IMR-90 (cell line): Measurements from ENCODE around the gene KRT79. TPM values are rescaled to one million over a fixed set of nuclear protein-coding genes. Genes with fewer than 3 reads are reported as not detected.

Experiments
- ATAC-seq: fragments of 200-7000 bp; cut with Tn5 transposase; 2 replicates; pipeline ENCODE4 v1.9.1; 2020; ENCODE audit warnings: low read depth, mild to moderate bottlenecking, moderate library complexity
- BruUV-seq: library from RNA; stranded (reverse); fragments of 400-500 nt; replicated peaks from 2 replicates; lab custom pipeline; 2021; lab: Mats Ljungman, UMichigan
- CTCF ChIA-PET: fragments of 300-600 bp; formaldehyde crosslinking; extraction: SDS; loops from one replicate; lab custom pipeline; 2021; ENCODE audit warnings: antibody characterized with exemption; lab: Yijun Ruan, JAX
- POLR2A ChIA-PET: fragments of 300-600 bp; sonication (Branson Sonifier 250); formaldehyde crosslinking; loops from one replicate; lab custom pipeline; 2022; ENCODE audit warnings: antibody characterized with exemption; ENCODE audit not compliant: unreplicated experiment; lab: Charles Lee
- DNase-seq: peaks from one replicate; pipeline ENCODE4 v3.0.0; 2013
- H2AFZ ChIP-seq: replicated peaks from 2 replicates; pipeline ENCODE3; 2013; ENCODE audit warnings: low read length, mild to moderate bottlenecking; ENCODE audit not compliant: poor library complexity
- H2AK5ac ChIP-seq: 2 replicates; pipeline ENCODE4 v1.6.1; 2013; ENCODE audit warnings: low read depth, low read length, inconsistent platforms
- H2AK9ac ChIP-seq: replicated peaks from 2 replicates; pipeline ENCODE3; 2013; ENCODE audit warnings: mild to moderate bottlenecking, low read depth, low read length, moderate library complexity; ENCODE audit not compliant: poor library complexity
- H2BK120ac ChIP-seq: 2 replicates; pipeline ENCODE4 v1.6.1; 2013; ENCODE audit warnings: low read depth, low read length, inconsistent platforms
- H2BK15ac ChIP-seq: 3 replicates; pipeline ENCODE4 v1.6.1; 2013; ENCODE audit warnings: low read depth, low read length, inconsistent platforms
- H2BK20ac ChIP-seq: 2 replicates; pipeline ENCODE4 v1.6.1; 2013; ENCODE audit warnings: low read depth, mild to moderate bottlenecking, inconsistent platforms, low read length, moderate library complexity
- H2BK5ac ChIP-seq: 2 replicates; pipeline ENCODE4 v1.6.1; 2013; ENCODE audit warnings: mild to moderate bottlenecking, low read depth, low read length, inconsistent platforms; ENCODE audit not compliant: poor library complexity, severe bottlenecking
- H3K14ac ChIP-seq: replicated peaks from 2 replicates; pipeline ENCODE4 v1.6.1; 2013; ENCODE audit warnings: low read depth, low read length, inconsistent platforms
- H3K18ac ChIP-seq: 2 replicates; pipeline ENCODE4 v1.6.1; 2013; ENCODE audit warnings: low read depth, low read length, control low read depth
- H3K23ac ChIP-seq: 2 replicates; pipeline ENCODE4 v1.6.1; 2013; ENCODE audit warnings: low read depth, low read length, inconsistent platforms
- H3K27ac ChIP-seq: 2 replicates; pipeline ENCODE4 v1.5.1; 2013; ENCODE audit warnings: mild to moderate bottlenecking, control low read depth, low read length; ENCODE audit not compliant: insufficient read depth
- H3K27me3 ChIP-seq: 2 replicates; pipeline ENCODE4 v1.6.1; 2013; ENCODE audit warnings: low read length; ENCODE audit not compliant: control insufficient read depth, insufficient read depth
- H3K36me3 ChIP-seq: 2 replicates; pipeline ENCODE4 v1.6.1; 2013; ENCODE audit warnings: low read length, mixed read lengths; ENCODE audit not compliant: control insufficient read depth, insufficient read depth
- H3K4ac ChIP-seq: 2 replicates; pipeline ENCODE4 v1.6.1; 2013; ENCODE audit warnings: low read depth, low read length, inconsistent platforms
- H3K4me1 ChIP-seq: 2 replicates; pipeline ENCODE4 v1.6.1; 2013; ENCODE audit warnings: low read length, mixed read lengths; ENCODE audit not compliant: control insufficient read depth, insufficient read depth
- H3K4me2 ChIP-seq: 2 replicates; pipeline ENCODE4 v1.6.1; 2013; ENCODE audit warnings: low read depth, mild to moderate bottlenecking, control low read depth, low read length, moderate library complexity
- H3K4me3 ChIP-seq: 2 replicates; pipeline ENCODE4 v1.5.1; 2013; ENCODE audit warnings: low read depth, mild to moderate bottlenecking, control low read depth, low read length, moderate library complexity; ENCODE audit not compliant: insufficient read depth
- H3K56ac ChIP-seq: 2 replicates; pipeline ENCODE4 v1.6.1; 2013; ENCODE audit warnings: low read length, inconsistent platforms; ENCODE audit not compliant: insufficient read depth; ENCODE audit errors: extremely low read depth
- H3K79me1 ChIP-seq, 2 experiments: 2 replicates each; pipeline ENCODE4 v1.6.1; 2013; ENCODE audit warnings: low read length in 2 of 2, inconsistent platforms in 1 of 2, low read depth in 1 of 2
- H3K9ac ChIP-seq: 2 replicates; pipeline ENCODE4 v1.6.1; 2013; ENCODE audit warnings: low read depth, low read length, control low read depth
- H3K9me1 ChIP-seq: 2 replicates; pipeline ENCODE4 v1.6.1; 2013; ENCODE audit warnings: low read length, inconsistent platforms; ENCODE audit not compliant: insufficient read depth
- H3K9me3 ChIP-seq: 2 replicates; pipeline ENCODE4 v1.6.1; 2013; ENCODE audit warnings: low read length; ENCODE audit not compliant: control insufficient read depth, insufficient read depth
- H4K20me1 ChIP-seq: 2 replicates; pipeline ENCODE4 v1.6.1; 2013; ENCODE audit warnings: low read length, inconsistent platforms; ENCODE audit not compliant: insufficient read depth
- H4K5ac ChIP-seq: 2 replicates; pipeline ENCODE4 v1.6.1; 2013; ENCODE audit warnings: mild to moderate bottlenecking, low read depth, low read length, control low read depth
- H4K8ac ChIP-seq, 2 experiments: 2 replicates each; pipeline ENCODE4 v1.6.1; 2013; ENCODE audit warnings: low read depth in 2 of 2, low read length in 2 of 2, control low read depth in 1 of 2, inconsistent platforms in 1 of 2
- H4K91ac ChIP-seq: 2 replicates; pipeline ENCODE4 v1.6.1; 2013; ENCODE audit warnings: low read depth, low read length, inconsistent platforms; ENCODE audit not compliant: insufficient read depth
- BHLHE40 ChIP-seq: fragments of 150-350 bp; IDR thresholded peaks from 2 replicates; pipeline ENCODE4 v1.6.1; 2016; ENCODE audit warnings: mild to moderate bottlenecking, low read depth, low read length
- CEBPB ChIP-seq: IDR thresholded peaks from 2 replicates; pipeline ENCODE4 v1.6.1; 2012; ENCODE audit warnings: low read depth, low read length, improper control_type of control experiment
- CHD1 ChIP-seq: IDR thresholded peaks from 2 replicates; pipeline ENCODE4 v1.6.1; 2012; ENCODE audit warnings: low read depth, low read length, improper control_type of control experiment
- CTCF ChIP-seq: conservative IDR thresholded peaks from 2 replicates; pipeline ENCODE4 v1.5.1; 2012; ENCODE audit warnings: mild to moderate bottlenecking, low read depth, low read length, improper control_type of control experiment
- ELK1 ChIP-seq: fragments of 150-350 bp; IDR thresholded peaks from 2 replicates; pipeline ENCODE4 v1.6.1; 2016; ENCODE audit warnings: low read depth, mild to moderate bottlenecking, low read length, moderate library complexity, borderline replicate concordance
- FOS ChIP-seq: fragments of 150-350 bp; IDR thresholded peaks from 2 replicates; pipeline ENCODE4 v1.6.1; 2016; ENCODE audit warnings: low read depth, low read length
- MAFK ChIP-seq: IDR thresholded peaks from 2 replicates; pipeline ENCODE4 v1.6.1; 2012; ENCODE audit warnings: low read depth, low read length, improper control_type of control experiment
- MAZ ChIP-seq: IDR thresholded peaks from 2 replicates; pipeline ENCODE4 v1.6.1; 2012; ENCODE audit warnings: low read depth, mild to moderate bottlenecking, low read length, improper control_type of control experiment, moderate library complexity, borderline replicate concordance
- MXI1 ChIP-seq: IDR thresholded peaks from 2 replicates; pipeline ENCODE4 v1.6.1; 2012; ENCODE audit warnings: low read depth, mild to moderate bottlenecking, low read length, moderate library complexity, borderline replicate concordance
- POLR2A ChIP-seq: IDR thresholded peaks from 2 replicates; pipeline ENCODE4 v1.6.1; 2012; ENCODE audit warnings: mild to moderate bottlenecking, low read depth, low read length
- RAD21 ChIP-seq: IDR thresholded peaks from 2 replicates; pipeline ENCODE4 v1.6.1; 2012; ENCODE audit warnings: low read length, improper control_type of control experiment
- RCOR1 ChIP-seq: IDR thresholded peaks from 2 replicates; pipeline ENCODE4 v1.6.1; 2012; ENCODE audit warnings: mild to moderate bottlenecking, low read length, improper control_type of control experiment; ENCODE audit not compliant: insufficient replicate concordance
- RFX5 ChIP-seq: IDR thresholded peaks from 2 replicates; pipeline ENCODE4 v1.8.0; 2012; ENCODE audit warnings: low read depth, mild to moderate bottlenecking, low read length, moderate library complexity
- SMC3 ChIP-seq: fragments of 150-350 bp; IDR thresholded peaks from 2 replicates; pipeline ENCODE4 v1.6.1; 2016; ENCODE audit warnings: low read depth, mild to moderate bottlenecking, antibody characterized with exemption, low read length, moderate library complexity
- USF2 ChIP-seq: fragments of 150-350 bp; IDR thresholded peaks from 2 replicates; pipeline ENCODE4 v1.6.1; 2017; ENCODE audit warnings: mild to moderate bottlenecking, antibody characterized with exemption, low read length, low read depth
- WGBS, 2 experiments: methylation state at CpG; one replicate each; pipeline versions ENCODE4 v1.1.5 to v1.1.7; 2013; ENCODE audit warnings: missing lambda C conversion rate in 2 of 2; ENCODE audit not compliant: insufficient read length in 1 of 2; ENCODE audit errors: extremely low coverage in 2 of 2; 5-methylcytosine and 5-hydroxymethylcytosine counted together
- dilution Hi-C: fragments of 300-500 bp; cut with HindIII; formaldehyde crosslinking; loops from one replicate; pipeline ENCODE4 v1.14.3; 2018; ENCODE audit warnings: low sequenced_read_pairs; ENCODE audit not compliant: unreplicated experiment
- in situ Hi-C: fragments of 300-500 bp; cut with MboI; formaldehyde crosslinking; loops from 3 replicates; pipeline ENCODE4 v1.14.3; 2019; ENCODE audit warnings: low sequenced_read_pairs, inconsistent platforms, mixed read lengths
- intact Hi-C: fragments of 100-400 bp; cut with micrococcal nuclease; formaldehyde crosslinking; loops from 2 replicates; pipeline ENCODE4 v1.10.0; 2022
- polyA plus RNA-seq, 3 experiments: library from polyadenylated mRNA; depleted of rRNA; stranded (reverse); fragments of >200 nt; gene quantifications; 2 replicates each; pipeline ENCODE4 v1.2.3, GENCODE V29; 2012; ENCODE audit warnings: low replicate concordance in 1 of 3
- total RNA-seq: library from RNA; depleted of rRNA; stranded (reverse); fragments of >200 nt; gene quantifications from 2 replicates; pipeline ENCODE4 v1.2.3, GENCODE V29; 2012

KRT79 gene
- total and polyA plus RNA-seq, 2 of the 4 experiments (the other 2 are of a cell fraction), result under 0.01 to 0.24 TPM

GRCh38 chr12:52838609-52839435, 4.7 kb upstream of the KRT79 start:
- CTCF ChIA-PET, result interaction anchor here (2.1 kb wide), 1 partner anchor 27 kb away, joined by 4 read pairs; no protein-coding TSS in a partner anchor
- no peak overlapping the region for H3K27ac ChIP-seq
- H3K36me3 ChIP-seq, result no peaks in the 10 kb centered on the region
- no peak overlapping the region for H4K5ac ChIP-seq
- H2BK120ac ChIP-seq, result no peak overlapping the region
- H2AFZ ChIP-seq, result no peak overlapping the region
- no peak overlapping the region for H3K23ac ChIP-seq
- POLR2A ChIA-PET, result no interaction called here
- peaks cover 9% of the 10 kb centered on the region for H3K27me3 ChIP-seq
- H4K8ac ChIP-seq, result no peak overlapping the region
- intact Hi-C loops, result no loop called here
- H2AK5ac ChIP-seq, result no peak overlapping the region; the same call in 1 of the 2 replicates
- no peaks in the 10 kb centered on the region for H3K9me3 ChIP-seq
- peak overlapping the region; percentile 68 for H2AK9ac ChIP-seq
- H2BK20ac ChIP-seq, result no peak overlapping the region
- H3K9ac ChIP-seq, result no peak overlapping the region
- DNase-seq (no peak), ATAC-seq (no peak)
- H4K91ac ChIP-seq, result no peak overlapping the region
- H3K79me1 ChIP-seq, result no peaks in the 10 kb centered on the region
- H3K4me2 ChIP-seq, result no peak overlapping the region
- peaks cover 18% of the 10 kb centered on the region for H3K4me1 ChIP-seq
- no peak overlapping the region for H3K4me3 ChIP-seq
- H3K9me1 ChIP-seq, result peaks cover 20% of the 10 kb centered on the region
- H3K14ac ChIP-seq, result no peak overlapping the region
- TF ChIP-seq MXI1, result no peak
- no peak for TF ChIP-seq POLR2A
- no peak for TF ChIP-seq MAZ
- no peak for TF ChIP-seq RCOR1
- TF ChIP-seq FOS, result no peak
- TF ChIP-seq SMC3, result no peak
- no peak for TF ChIP-seq CEBPB
- TF ChIP-seq USF2, result no peak
- no peak for TF ChIP-seq RAD21
- no peak for TF ChIP-seq CHD1
- TF ChIP-seq CTCF, result no peak
- no peak for TF ChIP-seq BHLHE40
- no peak for TF ChIP-seq RFX5
- TF ChIP-seq MAFK, result no peak
- TF ChIP-seq ELK1, result no peak
- BruUV-seq, result no TSS peak
- H4K20me1 ChIP-seq, result no peaks in the 10 kb centered on the region
- WGBS, 2 experiments, result 74% methylated on average over 5 of the region's 14 CpGs; no CpG with 5 or more reads in 1 of the 2 experiments
- H3K56ac ChIP-seq, result no peak overlapping the region
- H2BK5ac ChIP-seq, result no peak overlapping the region
- in situ Hi-C loops, result no loop called here
- dilution Hi-C loops, result no loop called here
- no peak overlapping the region for H2BK15ac ChIP-seq
- H3K18ac ChIP-seq, result no peak overlapping the region
- no peak overlapping the region for H3K4ac ChIP-seq
